Kidney epithelial cell (primary cell): ENCODE measurements around the gene GLCCI1. TPM values are rescaled to one million over a fixed set of nuclear protein-coding genes. Genes with fewer than 3 reads are reported as not detected.

Experiments used
- DNase-seq: peaks from one replicate; pipeline ENCODE4 v3.0.0-alpha.2; 2010; ENCODE audit warnings: low read depth
- H3K27me3 ChIP-seq: 2 replicates; pipeline ENCODE4 v1.6.0; 2011; ENCODE audit warnings: low read length; ENCODE audit not compliant: control insufficient read depth, insufficient read depth
- H3K36me3 ChIP-seq: 2 replicates; pipeline ENCODE4 v1.5.1; 2011; ENCODE audit warnings: low read length; ENCODE audit not compliant: control insufficient read depth, insufficient read depth
- H3K4me3 ChIP-seq: 2 replicates; pipeline ENCODE4 v1.5.1; 2011; ENCODE audit warnings: low read depth, mild to moderate bottlenecking, control low read depth, low read length
- CTCF ChIP-seq: IDR thresholded peaks from 2 replicates; pipeline ENCODE4 v1.5.1; 2011; ENCODE audit warnings: mild to moderate bottlenecking, moderate library complexity, low read length, control low read depth, inconsistent platforms; ENCODE audit not compliant: insufficient read depth, poor library complexity, severe bottlenecking
- total RNA-seq: library from RNA; depleted of rRNA; stranded (reverse); fragments of >200 nt; gene quantifications from 2 replicates; pipeline ENCODE4 v1.2.3, GENCODE V29; 2015

The GLCCI1 gene
- total RNA-seq, 1 donor from 2014 or later = 1.6 TPM

- H3K4me3 ChIP-seq = no peak overlapping the region
- no peak for TF ChIP-seq CTCF
- no peaks in the 10 kb centered on the region for H3K36me3 ChIP-seq
- H3K27me3 ChIP-seq = no peaks in the 10 kb centered on the region
- no peak for DNase-seq
Measured at GRCh38 chr7:7923818-7924217, 44.8 kb upstream of the GLCCI1 start.

GRCh38 chr7:7924303-7924702 lies 44.3 kb upstream of the GLCCI1 start:
- TF ChIP-seq CTCF = no peak
- H3K27me3 ChIP-seq = no peaks in the 10 kb centered on the region
- no peak for DNase-seq
- H3K36me3 ChIP-seq = no peaks in the 10 kb centered on the region
- H3K4me3 ChIP-seq = no peak overlapping the region

GRCh38 chr7:7931626-7932025 lies 37.0 kb upstream of the GLCCI1 start:
- Histone ChIP-seq H3K4me3 (no peak overlapping the region), H3K27me3 (no peaks in the 10 kb centered on the region), H3K36me3 (no peaks in the 10 kb centered on the region)
- no peak for TF ChIP-seq CTCF
- no peak for DNase-seq

GRCh38 chr7:7932553-7932952 lies 36.0 kb upstream of the GLCCI1 start:
- no peaks in the 10 kb centered on the region for H3K27me3 ChIP-seq
- no peak overlapping the region for H3K4me3 ChIP-seq
- no peak for TF ChIP-seq CTCF
- DNase-seq = no peak
- H3K36me3 ChIP-seq = no peaks in the 10 kb centered on the region

GRCh38 chr7:7933915-7934526 lies 34.6 kb upstream of the GLCCI1 start:
- no peak overlapping the region for H3K4me3 ChIP-seq
- H3K27me3 ChIP-seq = no peaks in the 10 kb centered on the region
- TF ChIP-seq CTCF = no peak
- no peaks in the 10 kb centered on the region for H3K36me3 ChIP-seq
- DNase-seq = no peak

GRCh38 chr7:7934945-7935344 lies 33.7 kb upstream of the GLCCI1 start:
- H3K36me3 ChIP-seq = no peaks in the 10 kb centered on the region
- H3K27me3 ChIP-seq = no peaks in the 10 kb centered on the region
- DNase-seq = no peak
- H3K4me3 ChIP-seq = no peak overlapping the region
- no peak for TF ChIP-seq CTCF
